T47D (cell line): ENCODE data around the gene KIF21A.

Source experiments
- DNase-seq, 2 experiments: peaks; one replicate each; pipeline versions ENCODE4 v3.0.0 to v3.0.0-alpha.2; 2011 to 2012; ENCODE audit warnings: low read depth in 1 of 2, low spot score in 1 of 2
- JUND ChIP-seq: IDR thresholded peaks from 2 replicates; pipeline ENCODE4 v1.6.1; 2012; ENCODE audit warnings: low read depth
- in situ Hi-C: cut with HindIII; loops from 2 replicates; pipeline ENCODE4 v1.10.0; 2016; ENCODE audit warnings: low sequenced_read_pairs, low pct_unique_long_range_greater_than_20kb

Gene KIF21A

GRCh38 chr12:39348523-39348922 is 94.4 kb downstream of the KIF21A start:
- no peak for TF ChIP-seq JUND
- in situ Hi-C loops: no loop called here
- DNase-seq: no peak

- in situ Hi-C loops: no loop called here
- TF ChIP-seq JUND: no peak
- DNase-seq: no peak
Observed at GRCh38 chr12:39344926-39345325, 98.0 kb downstream of the KIF21A start.

GRCh38 chr12:39343665-39344064 is 99.3 kb downstream of the KIF21A start:
- TF ChIP-seq JUND: no peak
- in situ Hi-C loops: no loop called here
- no peak for DNase-seq

DNA sequence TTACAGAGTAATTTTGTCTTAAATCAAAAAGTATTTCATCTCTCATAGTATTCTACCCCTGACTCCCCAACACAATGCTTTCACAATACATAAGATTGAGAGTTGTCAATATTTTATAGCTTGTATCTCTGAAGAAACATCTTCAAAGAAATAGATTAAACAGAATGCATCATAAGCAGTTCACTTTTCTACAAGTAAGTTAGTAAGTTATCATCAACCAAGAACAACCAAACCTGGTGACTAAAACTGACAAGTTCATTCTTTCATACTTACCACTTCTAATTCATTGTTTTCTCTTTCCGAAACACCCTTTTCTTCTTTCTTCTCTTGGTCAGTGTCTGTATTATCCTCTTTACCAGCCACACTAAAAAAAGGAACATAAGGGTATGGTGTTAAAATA is 101.2 kb downstream of the KIF21A start:
- no peak for DNase-seq
- no peak for TF ChIP-seq JUND
- in situ Hi-C loops: no loop called here

DNA sequence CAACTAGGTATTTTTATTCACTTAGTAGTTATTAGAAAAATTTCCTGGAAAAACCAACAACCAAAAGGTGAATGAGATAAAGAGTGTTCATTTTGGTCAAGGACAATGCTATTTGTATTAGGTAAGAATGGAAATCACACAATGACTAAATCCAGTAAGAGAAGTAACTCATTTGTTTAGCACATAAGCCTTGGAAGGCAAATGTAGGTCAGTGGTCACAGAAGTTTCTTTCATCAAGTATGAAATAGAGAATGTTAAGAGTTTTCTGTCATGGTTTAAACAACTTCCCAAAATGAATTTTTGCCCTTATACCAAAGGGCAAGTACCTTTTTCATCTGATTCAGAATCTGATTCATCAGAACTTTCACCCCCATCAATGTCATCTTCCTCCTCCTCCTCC is 101.7 kb downstream of the KIF21A start:
- TF ChIP-seq JUND: no peak
- in situ Hi-C loops: no loop called here
- DNase-seq: no peak

GRCh38 chr12:39332661-39333175 is 110.2 kb downstream of the KIF21A start:
- in situ Hi-C loops: no loop called here
- DNase-seq: no peak
- no peak for TF ChIP-seq JUND

- no peak for DNase-seq
- in situ Hi-C loops: no loop called here
- no peak for TF ChIP-seq JUND
Observed at GRCh38 chr12:39331539-39332261, 111.2 kb downstream of the KIF21A start.

DNA sequence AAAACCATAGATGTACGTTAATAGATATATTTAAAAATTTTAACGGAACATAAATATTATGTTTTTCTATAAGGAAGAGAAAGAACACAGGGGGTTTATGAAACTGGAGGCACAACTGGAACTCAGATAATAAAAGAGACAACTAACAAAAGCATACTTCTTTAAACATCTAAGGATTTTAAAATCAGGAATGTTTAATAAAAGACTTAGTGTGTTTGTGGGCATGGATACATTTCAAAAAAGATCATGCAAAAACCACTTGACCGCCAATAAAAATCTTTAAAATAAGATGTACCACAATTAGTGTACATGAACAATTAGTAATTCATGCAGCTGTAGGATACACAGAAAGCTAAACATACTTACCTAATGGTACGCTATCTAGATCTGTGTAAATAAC is 113.0 kb downstream of the KIF21A start:
- TF ChIP-seq JUND: no peak
- in situ Hi-C loops: no loop called here
- no peak for DNase-seq

- no peak for DNase-seq
- no peak for TF ChIP-seq JUND
- in situ Hi-C loops: no loop called here
Observed at GRCh38 chr12:39329018-39329417, 113.9 kb downstream of the KIF21A start.

DNA sequence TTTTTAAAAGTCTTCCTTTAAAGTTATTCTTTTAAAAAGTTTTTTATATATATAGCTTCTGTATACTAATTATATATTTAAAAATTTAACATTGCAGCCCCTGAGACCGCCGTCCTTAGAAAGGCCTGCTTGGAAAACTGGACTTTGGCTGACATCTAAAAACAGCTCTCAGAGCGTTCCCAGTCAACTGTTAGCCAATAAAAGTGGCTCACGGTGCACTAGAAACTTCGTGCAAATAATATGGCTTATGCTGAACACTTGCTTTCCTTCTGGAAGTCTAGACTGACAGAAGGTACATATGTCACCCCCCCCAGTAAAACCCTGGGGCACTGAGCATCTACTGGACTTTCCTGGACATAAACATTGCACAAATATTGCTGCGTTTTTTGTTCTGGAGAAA is 115.0 kb downstream of the KIF21A start:
- TF ChIP-seq JUND: no peak
- no peak for DNase-seq
- in situ Hi-C loops: no loop called here

GRCh38 chr12:39327510-39327909 is 115.4 kb downstream of the KIF21A start:
- TF ChIP-seq JUND: no peak
- in situ Hi-C loops: no loop called here
- DNase-seq: no peak

DNA sequence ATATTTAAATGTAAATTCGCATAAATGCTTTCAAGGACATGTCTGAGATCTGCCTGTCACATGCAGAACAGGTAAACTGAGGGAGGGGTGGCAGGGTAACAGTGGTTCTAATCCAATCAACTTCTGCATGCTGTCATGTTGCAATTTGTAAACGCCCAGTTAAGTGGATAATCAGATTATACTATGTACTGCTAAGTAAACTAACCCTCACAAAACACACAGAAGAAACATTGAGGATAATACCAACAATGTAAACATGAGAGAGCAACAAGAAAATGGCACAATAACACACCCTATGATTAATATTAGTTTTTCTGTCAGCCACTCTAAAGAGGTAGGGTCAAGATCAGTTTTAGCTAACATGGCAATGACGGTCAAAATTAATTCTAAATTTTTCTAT is 123.7 kb downstream of the KIF21A start:
- peak in 1 of 2 experiments; percentile 20 for DNase-seq
- TF ChIP-seq JUND: no peak
- in situ Hi-C loops: no loop called here

DNA sequence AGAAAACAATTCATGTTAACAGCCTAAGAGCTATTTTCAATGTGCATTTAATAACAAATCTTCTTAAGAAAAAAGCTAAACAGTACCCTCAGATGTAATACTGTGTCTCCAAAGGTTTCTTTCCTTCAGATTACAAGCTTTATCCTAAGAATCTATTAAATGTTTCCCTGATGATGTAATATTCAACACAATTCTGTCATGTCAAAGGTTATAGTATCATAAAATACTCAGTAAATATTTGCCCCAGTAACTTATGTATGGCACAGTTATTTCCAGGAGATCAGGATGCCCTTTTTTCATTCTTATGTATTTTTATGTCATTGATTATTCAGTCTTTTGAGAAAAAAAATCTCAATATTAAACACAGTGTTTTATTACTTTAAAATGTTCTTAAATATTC is 128.4 kb downstream of the KIF21A start:
- in situ Hi-C loops: no loop called here
- DNase-seq: no peak
- no peak for TF ChIP-seq JUND

- in situ Hi-C loops: no loop called here
- no peak for DNase-seq
- no peak for TF ChIP-seq JUND
Observed at GRCh38 chr12:39309516-39309915, 133.4 kb downstream of the KIF21A start.
